Iris pigment epithelial cell (primary cell): Measurements from ENCODE around the gene THAP4.
"Not testable (repeated sequence)": the region's sequence is repeated elsewhere in the genome, so short reads cannot be mapped to it uniquely, and the experiment has no call there.

Experiments
- DNase-seq: peaks from one replicate; pipeline ENCODE4 v3.0.0-alpha.2; 2011; ENCODE audit warnings: low read depth

Gene THAP4

GRCh38 chr2:241582806-241583205 lies 54.2 kb downstream of the THAP4 start:
- no peak for DNase-seq

- DNase-seq, result no peak
Observed at GRCh38 chr2:241582328-241582727, 54.6 kb downstream of the THAP4 start.

- DNase-seq, result no peak
Observed at GRCh38 chr2:241579281-241579680, 57.7 kb downstream of the THAP4 start.

GRCh38 chr2:241577413-241578122 lies 59.4 kb downstream of the THAP4 start:
- DNase-seq, result peak; percentile 47

GRCh38 chr2:241576293-241576654 lies 60.7 kb downstream of the THAP4 start:
- DNase-seq, result no peak

- DNase-seq, result no peak
Observed at GRCh38 chr2:241575624-241576292, 61.2 kb downstream of the THAP4 start.

GRCh38 chr2:241574911-241575623 lies 61.9 kb downstream of the THAP4 start:
- DNase-seq, result no peak

GRCh38 chr2:241573741-241574140 lies 63.2 kb downstream of the THAP4 start:
- no peak for DNase-seq

- DNase-seq, result not testable (repeated sequence)
Observed at GRCh38 chr2:241572915-241573651, 63.9 kb downstream of the THAP4 start.

- no peak for DNase-seq
Observed at GRCh38 chr2:241571821-241572620, 64.9 kb downstream of the THAP4 start.

GRCh38 chr2:241570961-241571581 lies 65.9 kb downstream of the THAP4 start:
- DNase-seq, result no peak

GRCh38 chr2:241569831-241570281 lies 67.1 kb downstream of the THAP4 start:
- DNase-seq, result no peak

GRCh38 chr2:241568726-241569125 lies 68.2 kb downstream of the THAP4 start:
- no peak for DNase-seq

- no peak for DNase-seq
Observed at GRCh38 chr2:241567776-241568175, 69.2 kb downstream of the THAP4 start.

GRCh38 chr2:241567266-241567665 lies 69.7 kb downstream of the THAP4 start:
- DNase-seq, result not testable (repeated sequence)

GRCh38 chr2:241566468-241566867 lies 70.5 kb downstream of the THAP4 start:
- no peak for DNase-seq

- DNase-seq, result not testable (repeated sequence)
Observed at GRCh38 chr2:241566021-241566420, 70.9 kb downstream of the THAP4 start.

GRCh38 chr2:241565411-241565810 lies 71.5 kb downstream of the THAP4 start:
- no peak for DNase-seq

- DNase-seq, result no peak
Observed at GRCh38 chr2:241564596-241565410, 72.2 kb downstream of the THAP4 start.

GRCh38 chr2:241563981-241564595 lies 72.9 kb downstream of the THAP4 start:
- DNase-seq, result no peak
